GM19043 (cell line): ENCODE data around the gene MICAL2.

Experiments used
- ATAC-seq: cut with Tn5 transposase; IDR thresholded peaks from one replicate; pipeline ENCODE4 v1.9.1; 2021; ENCODE audit warnings: low read depth; ENCODE audit not compliant: unreplicated experiment

MICAL2 gene

GRCh38 chr11:12261551-12261950, 151.2 kb downstream of the MICAL2 start:
- no peak for ATAC-seq

GRCh38 chr11:12263141-12263693, 152.8 kb downstream of the MICAL2 start:
- ATAC-seq: no peak

GRCh38 chr11:12264361-12264760, 154.0 kb downstream of the MICAL2 start:
- no peak for ATAC-seq

- ATAC-seq: no peak
These were observed 155.7 kb downstream of the MICAL2 start for GRCh38 chr11:12266132-12266531.

- ATAC-seq: no peak
These were observed 156.6 kb downstream of the MICAL2 start for GRCh38 chr11:12266943-12267342.

- no peak for ATAC-seq
These were observed 157.5 kb downstream of the MICAL2 start for GRCh38 chr11:12267921-12268320.

GRCh38 chr11:12269104-12269441, 158.7 kb downstream of the MICAL2 start:
- no peak for ATAC-seq

GRCh38 chr11:12269446-12270214, 159.2 kb downstream of the MICAL2 start:
- no peak for ATAC-seq

GRCh38 chr11:12270215-12270797, 159.9 kb downstream of the MICAL2 start:
- ATAC-seq: no peak

GRCh38 chr11:12270817-12271216, 160.4 kb downstream of the MICAL2 start:
- ATAC-seq: no peak

- ATAC-seq: no peak
These were observed 160.9 kb downstream of the MICAL2 start for GRCh38 chr11:12271241-12271640.

- ATAC-seq: no peak
These were observed 161.5 kb downstream of the MICAL2 start for GRCh38 chr11:12271826-12272366.

GRCh38 chr11:12272821-12273617, 162.6 kb downstream of the MICAL2 start:
- no peak for ATAC-seq

- no peak for ATAC-seq
These were observed 163.2 kb downstream of the MICAL2 start for GRCh38 chr11:12273618-12273995.

- no peak for ATAC-seq
These were observed 163.7 kb downstream of the MICAL2 start for GRCh38 chr11:12274056-12274455.

GRCh38 chr11:12274558-12275197, 164.3 kb downstream of the MICAL2 start:
- ATAC-seq: no peak

GRCh38 chr11:12275818-12276217, 165.4 kb downstream of the MICAL2 start:
- no peak for ATAC-seq

GRCh38 chr11:12276356-12276755, 166.0 kb downstream of the MICAL2 start:
- ATAC-seq: no peak

- no peak for ATAC-seq
These were observed 166.6 kb downstream of the MICAL2 start for GRCh38 chr11:12276831-12277475.
